ENCODE measurements around the gene EFEMP2.

EFEMP2 gene

GRCh38 chr11:65899356-65900124 is 26.9 kb upstream of the EFEMP2 start:
- no peak for TF ChIP-seq CTCF (IDR thresholded peaks at IDR 0.05)
- DNase-seq = peak; percentile 48
- Mint-ChIP-seq H3K36me3 (ENCODE audit: low read depth) (no peaks in the 10 kb centered on the region), H3K27me3 (ENCODE audit: low read depth, poor library complexity) (peaks cover 94% of the 10 kb centered on the region), H3K9me3 (peaks cover 4% of the 10 kb centered on the region), H3K4me3 (peak overlapping the region; percentile 66), H3K27ac (no peak overlapping the region), H3K4me1 (peaks cover 25% of the 10 kb centered on the region)

GRCh38 chr11:65898656-65899355 is 26.2 kb upstream of the EFEMP2 start:
- peaks cover 26% of the 10 kb centered on the region for H3K4me1 Mint-ChIP-seq
- H3K36me3 Mint-ChIP-seq (ENCODE audit: low read depth) = no peaks in the 10 kb centered on the region
- TF ChIP-seq CTCF (IDR thresholded peaks at IDR 0.05) = no peak
- DNase-seq = no peak
- H3K9me3 Mint-ChIP-seq = peaks cover 4% of the 10 kb centered on the region
- H3K4me3 Mint-ChIP-seq = peak overlapping the region; percentile 81
- H3K27ac Mint-ChIP-seq = no peak overlapping the region
- peaks cover 87% of the 10 kb centered on the region for H3K27me3 Mint-ChIP-seq (ENCODE audit: low read depth, poor library complexity)

GRCh38 chr11:65897020-65897471 is 24.4 kb upstream of the EFEMP2 start:
- Mint-ChIP-seq H3K9me3 (peaks cover 4% of the 10 kb centered on the region), H3K4me1 (peaks cover 28% of the 10 kb centered on the region), H3K36me3 (ENCODE audit: low read depth) (no peaks in the 10 kb centered on the region), H3K27ac (no peak overlapping the region), H3K27me3 (ENCODE audit: low read depth, poor library complexity) (peaks cover 74% of the 10 kb centered on the region), H3K4me3 (no peak overlapping the region)
- no peak for DNase-seq
- no peak for TF ChIP-seq CTCF (IDR thresholded peaks at IDR 0.05)

GRCh38 chr11:65896034-65896999 is 23.7 kb upstream of the EFEMP2 start:
- H3K27ac Mint-ChIP-seq = no peak overlapping the region
- H3K27me3 Mint-ChIP-seq (ENCODE audit: low read depth, poor library complexity) = peaks cover 67% of the 10 kb centered on the region
- no peak overlapping the region for H3K4me3 Mint-ChIP-seq
- H3K4me1 Mint-ChIP-seq = peaks cover 28% of the 10 kb centered on the region
- TF ChIP-seq CTCF (IDR thresholded peaks at IDR 0.05) = no peak
- peaks cover 4% of the 10 kb centered on the region for H3K9me3 Mint-ChIP-seq
- no peaks in the 10 kb centered on the region for H3K36me3 Mint-ChIP-seq (ENCODE audit: low read depth)
- no peak for DNase-seq

GRCh38 chr11:65895482-65895981 is 22.9 kb upstream of the EFEMP2 start:
- Mint-ChIP-seq H3K27me3 (ENCODE audit: low read depth, poor library complexity) (peaks cover 59% of the 10 kb centered on the region), H3K27ac (no peak overlapping the region), H3K4me1 (peaks cover 28% of the 10 kb centered on the region), H3K4me3 (no peak overlapping the region), H3K9me3 (peaks cover 4% of the 10 kb centered on the region), H3K36me3 (ENCODE audit: low read depth) (no peaks in the 10 kb centered on the region)
- TF ChIP-seq CTCF (IDR thresholded peaks at IDR 0.05) = no peak
- DNase-seq = no peak
